HepG2 (cell line): ENCODE results near the gene C14orf93. TPM values are rescaled to one million over a fixed set of nuclear protein-coding genes. Genes with fewer than 3 reads are reported as not detected.

Source experiments
- HNF4G ChIP-seq, 2 experiments: sonication (generic) in 1 of 2; formaldehyde crosslinking in 1 of 2; IDR thresholded peaks; 2 replicates each; pipeline versions ENCODE4 v1.4.0 to v1.6.1; 2011 to 2020; ENCODE audit warnings: borderline replicate concordance in 2 of 2, low read depth in 2 of 2, mild to moderate bottlenecking in 2 of 2, low read length in 1 of 2, missing genetic modification reagents in 1 of 2, moderate library complexity in 1 of 2
- KAT8 ChIP-seq: IDR thresholded peaks from 2 replicates; pipeline ENCODE4 v1.6.1; 2016; ENCODE audit warnings: missing genetic modification reagents, missing compliant biosample characterization
- KLF6 ChIP-seq: IDR thresholded peaks from 2 replicates; pipeline ENCODE4 v1.8.0; 2016; ENCODE audit warnings: missing biosample characterization, missing genetic modification reagents
- NFRKB ChIP-seq: fragments of 450-650 bp; IDR thresholded peaks from 2 replicates; pipeline ENCODE4 v1.6.1; 2017
- PCBP2 ChIP-seq: fragments of 200-400 bp; formaldehyde crosslinking; optimal IDR thresholded peaks from 2 replicates; pipeline ENCODE3; 2018; ENCODE audit warnings: low read length, low read depth; ENCODE audit not compliant: poor library complexity, severe bottlenecking
- RFX5 ChIP-seq: IDR thresholded peaks from 2 replicates; pipeline ENCODE4 v1.6.1; 2011; ENCODE audit warnings: low read depth, low read length, improper control_type of control experiment
- RFXAP ChIP-seq: sonication (generic); formaldehyde crosslinking; IDR thresholded peaks from 2 replicates; pipeline ENCODE4 v1.4.0; 2020; ENCODE audit warnings: missing genetic modification reagents, borderline replicate concordance
- SIN3B ChIP-seq: fragments of 150-350 bp; IDR thresholded peaks from 2 replicates; pipeline ENCODE4 v1.6.1; 2014; ENCODE audit warnings: low read length
- SIX1 ChIP-seq: sonication (generic); formaldehyde crosslinking; IDR thresholded peaks from 2 replicates; pipeline ENCODE4 v1.4.0; 2020; ENCODE audit warnings: missing genetic modification reagents, borderline replicate concordance
- SP140L ChIP-seq: sonication (generic); formaldehyde crosslinking; IDR thresholded peaks from 2 replicates; pipeline ENCODE4 v1.4.0; 2020; ENCODE audit warnings: missing genetic modification reagents, borderline replicate concordance
- STAG1 ChIP-seq: sonication (generic); formaldehyde crosslinking; IDR thresholded peaks from 2 replicates; pipeline ENCODE4 v1.4.0; 2020; ENCODE audit warnings: missing genetic modification reagents
- ZBTB3 ChIP-seq: sonication (generic); formaldehyde crosslinking; IDR thresholded peaks from 2 replicates; pipeline ENCODE4 v1.4.0; 2020; ENCODE audit warnings: low read depth, mild to moderate bottlenecking, moderate library complexity, missing genetic modification reagents, borderline replicate concordance
- ZNF276 ChIP-seq: sonication (generic); formaldehyde crosslinking; IDR thresholded peaks from 2 replicates; pipeline ENCODE4 v1.4.0; 2020; ENCODE audit warnings: mild to moderate bottlenecking, low read depth, missing genetic modification reagents
- ZNF318 ChIP-seq: sonication (generic); formaldehyde crosslinking; IDR thresholded peaks from 2 replicates; pipeline ENCODE4 v1.4.0; 2020; ENCODE audit warnings: mild to moderate bottlenecking, missing genetic modification reagents
- ZNF451 ChIP-seq: sonication (generic); formaldehyde crosslinking; IDR thresholded peaks from 2 replicates; pipeline ENCODE4 v1.5.0; 2020; ENCODE audit warnings: mild to moderate bottlenecking, missing genetic modification reagents
- ZNF580 ChIP-seq: IDR thresholded peaks from 2 replicates; pipeline ENCODE4 v1.6.1; 2016; ENCODE audit warnings: low read depth, borderline replicate concordance
- ZNF775 ChIP-seq: sonication (generic); formaldehyde crosslinking; IDR thresholded peaks from 2 replicates; pipeline ENCODE4 v1.4.0; 2020; ENCODE audit warnings: missing genetic modification reagents, mild to moderate bottlenecking, moderate library complexity, borderline replicate concordance
- polyA plus RNA-seq, 8 experiments: library from polyadenylated mRNA; depleted of rRNA in 3 of 8; stranded (reverse) in 7 of 8; unstranded in 1 of 8; fragments of >200 nt; fragmentation: Illumina TruSeq in 4 of 8; extraction: Trizol in 4 of 8; gene quantifications; 2 replicates each; pipeline versions ENCODE4 v1.2.1 to v1.2.3, GENCODE V29; 2011 to 2016; ENCODE audit warnings: low read depth in 4 of 8, missing spikeins in 1 of 8, mixed read lengths in 1 of 8; ENCODE audit not compliant: insufficient read depth in 1 of 8
- total RNA-seq, 5 experiments: library from RNA; depleted of rRNA; stranded (reverse); fragments of >200 nt; fragmentation: Illumina TruSeq; extraction: Trizol; gene quantifications; 2 replicates each; pipeline ENCODE4 v1.2.3, GENCODE V29; 2016; ENCODE audit warnings: low read depth in 1 of 5

The C14orf93 gene
- total and polyA plus RNA-seq, 2 of the 13 experiments (the other 11 are each of a cell fraction or from before 2014, with no cell fraction given): 11.4 to 22.5 TPM

GRCh38 chr14:22977684-22978486 is 32.1 kb downstream of the C14orf93 start (continued):
- TF ChIP-seq ZNF318 (CRISPR knock-in tag): peak; percentile 98
- TF ChIP-seq RFXAP: no peak
- peak; percentile 56; the same call in 1 of the 2 replicates for TF ChIP-seq ZNF580 (CRISPR knock-in tag)
- peak; percentile 51; the same call in 1 of the 2 replicates for TF ChIP-seq SIX1 (CRISPR knock-in tag)
- TF ChIP-seq PCBP2: peak; percentile 88
- TF ChIP-seq NFRKB: 0 out of 2 replicates have a peak, but pooled peaks have one; percentile 2
- TF ChIP-seq ZNF451: peak; percentile 96
- peak; percentile 98 for TF ChIP-seq HNF4G (IDR thresholded peaks at IDR 0.05; ENCODE audit: borderline replicate concordance, low read depth, low read length)
- peak; percentile 97; the same call in 1 of the 2 replicates for TF ChIP-seq HNF4G (CRISPR knock-in tag; IDR thresholded peaks at IDR 0.05; ENCODE audit: borderline replicate concordance, low read depth)
- TF ChIP-seq ZNF276 (CRISPR knock-in tag): peak; percentile 96
- peak; percentile 63; the same call in 1 of the 2 replicates for TF ChIP-seq KLF6
- TF ChIP-seq ZBTB3 (CRISPR knock-in tag): peak; percentile 88
- TF ChIP-seq SP140L (CRISPR knock-in tag): 0 out of 2 replicates have a peak, but pooled peaks have one; percentile 19
- peak; percentile 50; the same call in 1 of the 2 replicates for TF ChIP-seq SIN3B
- no peak for TF ChIP-seq STAG1 (CRISPR knock-in tag)
- peak; percentile 71 for TF ChIP-seq KAT8 (CRISPR knock-in tag)
- peak; percentile 52 for TF ChIP-seq RFX5
- TF ChIP-seq ZNF775 (CRISPR knock-in tag): peak; percentile 9; the same call in 1 of the 2 replicates
